HCT116 (cell line): ENCODE results near the gene NCOA1. TPM values are rescaled to one million over a fixed set of nuclear protein-coding genes. Genes with fewer than 3 reads are reported as not detected.

Experiments used
- ATAC-seq: fragments of 200-7000 bp; cut with Tn5 transposase; 2 replicates; pipeline ENCODE4 v1.9.1; 2020; ENCODE audit warnings: mild to moderate bottlenecking, moderate library complexity
- BruUV-seq: library from RNA; stranded (reverse); fragments of 400-500 nt; replicated peaks from 2 replicates; lab custom pipeline; 2021; lab: Mats Ljungman, UMichigan
- CTCF ChIA-PET: fragments of 300-600 bp; sonication (Branson Sonifier 250); formaldehyde crosslinking; loops from one replicate; lab custom pipeline; 2021; ENCODE audit warnings: antibody characterized with exemption; lab: Charles Lee
- POLR2A ChIA-PET: fragments of 300-600, 350-600 bp; sonication (Branson Sonifier 250); formaldehyde crosslinking; loops from one replicate; lab custom pipeline; 2021; ENCODE audit warnings: antibody characterized with exemption; lab: Charles Lee
- RAD21 ChIA-PET, 2 experiments: fragments of 300-600 bp; sonication (Branson Sonifier 250); formaldehyde crosslinking; loops; one replicate each; lab custom pipeline; 2023; ENCODE audit warnings: low total read pairs in 2 of 2; ENCODE audit not compliant: uncharacterized antibody in 2 of 2, unreplicated experiment in 2 of 2, low non-redundant PET in 1 of 2; lab: Charles Lee
- DNase-seq: peaks from one replicate; pipeline ENCODE4 v3.0.0-alpha.2; 2010; ENCODE audit warnings: low read depth, low spot score
- H2AFZ ChIP-seq: fragments of 200-600 bp; shearing (Covaris generic), sonication (generic); 2 replicates; pipeline ENCODE4 v1.6.1; 2017; ENCODE audit warnings: low read depth, mixed run types, mixed read lengths, antibody characterized with exemption, low read length; ENCODE audit not compliant: poor library complexity, severe bottlenecking
- H3K27ac ChIP-seq: 2 replicates; pipeline ENCODE4 v1.5.1; 2012; ENCODE audit warnings: low read depth, low read length
- H3K27me3 ChIP-seq: fragments of 200-600 bp; sonication (generic); 2 replicates; pipeline ENCODE4 v1.6.1; 2016; ENCODE audit warnings: mixed run types, low read length, mixed read lengths; ENCODE audit not compliant: insufficient read depth
- H3K36me3 ChIP-seq, 2 experiments: fragments of 200-500 bp in 1 of 2; fragments of 200-600 bp in 1 of 2; sonication (Bioruptor generic) in 1 of 2; sonication (generic) in 1 of 2; 2 replicates each; pipeline versions ENCODE4 v1.5.1 to v1.6.1; 2014 to 2016; ENCODE audit warnings: low read length in 2 of 2, inconsistent platforms in 1 of 2, mixed read lengths in 1 of 2, mixed run types in 1 of 2; ENCODE audit not compliant: insufficient read depth in 2 of 2, control insufficient read depth in 1 of 2
- H3K4me1 ChIP-seq, 2 experiments: fragments of 200-600 bp in 1 of 2; sonication (generic) in 1 of 2; 2 replicates each; pipeline versions ENCODE4 v1.5.1 to v1.6.1; 2012 to 2017; ENCODE audit warnings: low read length in 2 of 2, inconsistent platforms in 1 of 2, mild to moderate bottlenecking in 1 of 2, mixed read lengths in 1 of 2, mixed run types in 1 of 2, moderate library complexity in 1 of 2; ENCODE audit not compliant: insufficient read depth in 2 of 2, control insufficient read depth in 1 of 2
- H3K4me2 ChIP-seq: fragments of 200-600 bp; sonication (generic); 2 replicates; pipeline ENCODE4 v1.6.1; 2017; ENCODE audit warnings: mixed run types, low read length, mixed read lengths
- H3K4me3 ChIP-seq, 2 experiments: fragments of 200-600 bp in 1 of 2; sonication (generic) in 1 of 2; replicated peaks in 1 of 2; 2 replicates each; pipeline ENCODE4 v1.5.1; 2011 to 2016; ENCODE audit warnings: low read length in 2 of 2, control low read depth in 1 of 2, low read depth in 1 of 2, mild to moderate bottlenecking in 1 of 2, mixed read lengths in 1 of 2, mixed run types in 1 of 2
- H3K79me2 ChIP-seq: fragments of 200-600 bp; sonication (generic); 2 replicates; pipeline ENCODE4 v1.6.1; 2017; ENCODE audit warnings: mild to moderate bottlenecking, mixed run types, low read length, moderate library complexity, mixed read lengths; ENCODE audit not compliant: insufficient read depth
- H3K9ac ChIP-seq: fragments of 200-600 bp; sonication (generic); 2 replicates; pipeline ENCODE4 v1.6.1; 2016; ENCODE audit warnings: low read length, mixed read lengths
- H3K9me2 ChIP-seq: fragments of 200-600 bp; sonication (generic), shearing (Covaris generic); 2 replicates; pipeline ENCODE4 v1.6.1; 2017; ENCODE audit warnings: mixed run types, mild to moderate bottlenecking, moderate library complexity; ENCODE audit not compliant: insufficient read depth
- H3K9me3 ChIP-seq, 2 experiments: fragments of 200-500 bp in 1 of 2; fragments of 200-600 bp in 1 of 2; sonication (Bioruptor generic) in 1 of 2; sonication (generic) in 1 of 2; 2 replicates each; pipeline ENCODE4 v1.6.1; 2014 to 2017; ENCODE audit warnings: low read length in 2 of 2, mixed read lengths in 2 of 2, inconsistent platforms in 1 of 2, low read depth in 1 of 2, mild to moderate bottlenecking in 1 of 2, mixed run types in 1 of 2, moderate library complexity in 1 of 2; ENCODE audit not compliant: control insufficient read depth in 1 of 2, insufficient read depth in 1 of 2
- H4K20me1 ChIP-seq: fragments of 200-600 bp; sonication (generic), shearing (Covaris generic); 2 replicates; pipeline ENCODE4 v1.6.1; 2017; ENCODE audit warnings: mixed run types, mild to moderate bottlenecking, moderate library complexity; ENCODE audit not compliant: insufficient read depth
- CBX3 ChIP-seq: IDR thresholded peaks from 2 replicates; pipeline ENCODE4 v1.6.1; 2012; ENCODE audit warnings: low read depth
- CEBPB ChIP-seq: IDR thresholded peaks from 2 replicates; pipeline ENCODE4 v1.6.1; 2012; ENCODE audit warnings: low read depth
- ELF1 ChIP-seq: IDR thresholded peaks from 2 replicates; pipeline ENCODE4 v1.6.1; 2012; ENCODE audit warnings: low read depth, borderline replicate concordance
- EZH2phosphoT487 ChIP-seq: fragments of 200-600 bp; IDR thresholded peaks from 2 replicates; pipeline ENCODE4 v1.6.1; 2018; ENCODE audit warnings: antibody characterized with exemption, borderline replicate concordance
- FOSL1 ChIP-seq: IDR thresholded peaks from 2 replicates; pipeline ENCODE4 v1.6.1; 2012; ENCODE audit warnings: low read depth
- POLR2A ChIP-seq: IDR thresholded peaks from 2 replicates; pipeline ENCODE4 v1.7.0; 2011; ENCODE audit warnings: borderline replicate concordance; ENCODE audit not compliant: insufficient read depth, insufficient read length; ENCODE audit errors: extremely low read depth
- SIN3A ChIP-seq: IDR thresholded peaks from 2 replicates; pipeline ENCODE4 v1.6.1; 2012; ENCODE audit warnings: low read depth
- SRF ChIP-seq: IDR thresholded peaks from 2 replicates; pipeline ENCODE4 v1.6.1; 2012; ENCODE audit warnings: low read depth
- YY1 ChIP-seq: IDR thresholded peaks from 2 replicates; pipeline ENCODE4 v1.6.1; 2011; ENCODE audit warnings: low read length, low read depth, moderate library complexity, mild to moderate bottlenecking; ENCODE audit not compliant: insufficient replicate concordance; ENCODE audit errors: extremely low read depth
- ZFX ChIP-seq: fragments of 450-650 bp; IDR thresholded peaks from 2 replicates; pipeline ENCODE4 v1.6.1; 2017
- ZNF274 ChIP-seq: fragments of 200-500 bp; sonication (Bioruptor generic); IDR thresholded peaks from 2 replicates; pipeline ENCODE4 v1.6.1; 2014; ENCODE audit warnings: mild to moderate bottlenecking, low read depth, low read length, inconsistent platforms
- intact Hi-C: fragments of 100-400 bp; cut with micrococcal nuclease; formaldehyde crosslinking; loops from 2 replicates; pipeline ENCODE4 v1.10.0; 2022
- total RNA-seq: library from RNA; stranded (reverse); gene quantifications from one replicate; pipeline ENCODE4 v1.2.1, GENCODE V29; 2021; ENCODE audit not compliant: unreplicated experiment
- TF ChIP-seq, protein P1 (sequence below), 3 experiments: fragments of 200-600 bp in 1 of 3; sonication (generic) in 1 of 3; IDR thresholded peaks in 2 of 3; conservative IDR thresholded peaks in 1 of 3; 2 replicates each; pipeline ENCODE4 v1.5.1; 2012 to 2017; ENCODE audit warnings: low read depth in 2 of 3, low read length in 2 of 3, antibody characterized with exemption in 1 of 3, borderline replicate concordance in 1 of 3, control low read depth in 1 of 3, mild to moderate bottlenecking in 1 of 3, mixed read lengths in 1 of 3, mixed run types in 1 of 3, moderate library complexity in 1 of 3; ENCODE audit not compliant: insufficient read depth in 1 of 3
- TF ChIP-seq, protein P2 (sequence below): IDR thresholded peaks from 2 replicates; pipeline ENCODE4 v1.6.1; 2011; ENCODE audit warnings: mild to moderate bottlenecking, low read length, moderate library complexity; ENCODE audit not compliant: insufficient replicate concordance; ENCODE audit errors: extremely low read depth
- TF ChIP-seq, protein P3 (sequence below): IDR thresholded peaks from 2 replicates; pipeline ENCODE4 v1.6.1; 2012; ENCODE audit warnings: low read depth

NCOA1 gene
- total RNA-seq, 1 experiment from 2014 or later, result 10.4 TPM

GRCh38 chr2:24489465-24490180, 1.4 kb upstream of the NCOA1 start:
- peak overlapping the region; percentile 43 to 57 for H3K4me3 ChIP-seq

More at GRCh38 chr2:24489465-24490180, 1.4 kb upstream of the NCOA1 start:
- no TSS peak for BruUV-seq
- POLR2A ChIA-PET, result interaction anchor here (0.6 kb wide), 1 partner anchor 332 kb away, joined by 3 read pairs; no protein-coding TSS in a partner anchor
- Histone ChIP-seq H3K27me3 (peaks cover 3% of the 10 kb centered on the region; the same call in 1 of the 2 replicates), H3K4me1 (peaks cover 8 to 24% of the 10 kb centered on the region in 2 experiments), H3K9me2 (no peaks in the 10 kb centered on the region), H3K36me3 (no peaks in the 10 kb centered on the region), H3K79me2 (no peaks in the 10 kb centered on the region), H3K9me3 (no peaks in the 10 kb centered on the region), H3K9ac (peak overlapping the region; percentile 47), H3K27ac (peak overlapping the region; percentile 44; the same call in 1 of the 2 replicates), H2AFZ (peak overlapping the region; percentile 69), H3K4me2 (peak overlapping the region; percentile 82), H4K20me1 (no peaks in the 10 kb centered on the region)
- DNase-seq, result no peak
- no peak for ATAC-seq
- intact Hi-C loops, result loop anchor here (2.0 kb wide), 1 partner anchor 303 kb away; the partner anchor contains the start of genes CENPO and PTRHD1
- RAD21 ChIA-PET, result no interaction called here
- CTCF ChIA-PET, result interaction anchor here (1.3 kb wide), 1 partner anchor 13 kb away, joined by 3 read pairs; no protein-coding TSS in a partner anchor
- TF ChIP-seq, protein P1, sequence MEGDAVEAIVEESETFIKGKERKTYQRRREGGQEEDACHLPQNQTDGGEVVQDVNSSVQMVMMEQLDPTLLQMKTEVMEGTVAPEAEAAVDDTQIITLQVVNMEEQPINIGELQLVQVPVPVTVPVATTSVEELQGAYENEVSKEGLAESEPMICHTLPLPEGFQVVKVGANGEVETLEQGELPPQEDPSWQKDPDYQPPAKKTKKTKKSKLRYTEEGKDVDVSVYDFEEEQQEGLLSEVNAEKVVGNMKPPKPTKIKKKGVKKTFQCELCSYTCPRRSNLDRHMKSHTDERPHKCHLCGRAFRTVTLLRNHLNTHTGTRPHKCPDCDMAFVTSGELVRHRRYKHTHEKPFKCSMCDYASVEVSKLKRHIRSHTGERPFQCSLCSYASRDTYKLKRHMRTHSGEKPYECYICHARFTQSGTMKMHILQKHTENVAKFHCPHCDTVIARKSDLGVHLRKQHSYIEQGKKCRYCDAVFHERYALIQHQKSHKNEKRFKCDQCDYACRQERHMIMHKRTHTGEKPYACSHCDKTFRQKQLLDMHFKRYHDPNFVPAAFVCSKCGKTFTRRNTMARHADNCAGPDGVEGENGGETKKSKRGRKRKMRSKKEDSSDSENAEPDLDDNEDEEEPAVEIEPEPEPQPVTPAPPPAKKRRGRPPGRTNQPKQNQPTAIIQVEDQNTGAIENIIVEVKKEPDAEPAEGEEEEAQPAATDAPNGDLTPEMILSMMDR (IDR thresholded peaks at IDR 0.05 in 2 of 3, conservative IDR thresholded peaks at IDR 0.05 in 1 of 3; ENCODE audit: borderline replicate concordance in 1 of 3, insufficient read depth in 1 of 3, low read depth in 2 of 3, low read length in 2 of 3), result no peak
- TF ChIP-seq, protein P2, sequence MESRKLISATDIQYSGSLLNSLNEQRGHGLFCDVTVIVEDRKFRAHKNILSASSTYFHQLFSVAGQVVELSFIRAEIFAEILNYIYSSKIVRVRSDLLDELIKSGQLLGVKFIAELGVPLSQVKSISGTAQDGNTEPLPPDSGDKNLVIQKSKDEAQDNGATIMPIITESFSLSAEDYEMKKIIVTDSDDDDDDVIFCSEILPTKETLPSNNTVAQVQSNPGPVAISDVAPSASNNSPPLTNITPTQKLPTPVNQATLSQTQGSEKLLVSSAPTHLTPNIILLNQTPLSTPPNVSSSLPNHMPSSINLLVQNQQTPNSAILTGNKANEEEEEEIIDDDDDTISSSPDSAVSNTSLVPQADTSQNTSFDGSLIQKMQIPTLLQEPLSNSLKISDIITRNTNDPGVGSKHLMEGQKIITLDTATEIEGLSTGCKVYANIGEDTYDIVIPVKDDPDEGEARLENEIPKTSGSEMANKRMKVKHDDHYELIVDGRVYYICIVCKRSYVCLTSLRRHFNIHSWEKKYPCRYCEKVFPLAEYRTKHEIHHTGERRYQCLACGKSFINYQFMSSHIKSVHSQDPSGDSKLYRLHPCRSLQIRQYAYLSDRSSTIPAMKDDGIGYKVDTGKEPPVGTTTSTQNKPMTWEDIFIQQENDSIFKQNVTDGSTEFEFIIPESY, result no peak
- TF ChIP-seq ELF1 (no peak), CBX3 (no peak), SIN3A (no peak), ZNF274 (no peak), CEBPB (no peak), EZH2phosphoT487 (no peak), ZFX (no peak), SRF (no peak), YY1 (no peak), POLR2A (no peak), FOSL1 (no peak)
- TF ChIP-seq, protein P3, sequence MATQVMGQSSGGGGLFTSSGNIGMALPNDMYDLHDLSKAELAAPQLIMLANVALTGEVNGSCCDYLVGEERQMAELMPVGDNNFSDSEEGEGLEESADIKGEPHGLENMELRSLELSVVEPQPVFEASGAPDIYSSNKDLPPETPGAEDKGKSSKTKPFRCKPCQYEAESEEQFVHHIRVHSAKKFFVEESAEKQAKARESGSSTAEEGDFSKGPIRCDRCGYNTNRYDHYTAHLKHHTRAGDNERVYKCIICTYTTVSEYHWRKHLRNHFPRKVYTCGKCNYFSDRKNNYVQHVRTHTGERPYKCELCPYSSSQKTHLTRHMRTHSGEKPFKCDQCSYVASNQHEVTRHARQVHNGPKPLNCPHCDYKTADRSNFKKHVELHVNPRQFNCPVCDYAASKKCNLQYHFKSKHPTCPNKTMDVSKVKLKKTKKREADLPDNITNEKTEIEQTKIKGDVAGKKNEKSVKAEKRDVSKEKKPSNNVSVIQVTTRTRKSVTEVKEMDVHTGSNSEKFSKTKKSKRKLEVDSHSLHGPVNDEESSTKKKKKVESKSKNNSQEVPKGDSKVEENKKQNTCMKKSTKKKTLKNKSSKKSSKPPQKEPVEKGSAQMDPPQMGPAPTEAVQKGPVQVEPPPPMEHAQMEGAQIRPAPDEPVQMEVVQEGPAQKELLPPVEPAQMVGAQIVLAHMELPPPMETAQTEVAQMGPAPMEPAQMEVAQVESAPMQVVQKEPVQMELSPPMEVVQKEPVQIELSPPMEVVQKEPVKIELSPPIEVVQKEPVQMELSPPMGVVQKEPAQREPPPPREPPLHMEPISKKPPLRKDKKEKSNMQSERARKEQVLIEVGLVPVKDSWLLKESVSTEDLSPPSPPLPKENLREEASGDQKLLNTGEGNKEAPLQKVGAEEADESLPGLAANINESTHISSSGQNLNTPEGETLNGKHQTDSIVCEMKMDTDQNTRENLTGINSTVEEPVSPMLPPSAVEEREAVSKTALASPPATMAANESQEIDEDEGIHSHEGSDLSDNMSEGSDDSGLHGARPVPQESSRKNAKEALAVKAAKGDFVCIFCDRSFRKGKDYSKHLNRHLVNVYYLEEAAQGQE, result no peak
